AG04450 (cell line): ENCODE measurements around the gene XRCC3. TPM values are rescaled to one million over a fixed set of nuclear protein-coding genes. Genes with fewer than 3 reads are reported as not detected.

Source experiments
- CTCF ChIA-PET: fragments of 300-600, 350-600 bp; formaldehyde crosslinking; extraction: SDS; loops from one replicate; lab custom pipeline; 2022; ENCODE audit warnings: antibody characterized with exemption, inconsistent platforms; lab: Charles Lee
- POLR2A ChIA-PET: fragments of 350-600 bp; formaldehyde crosslinking; extraction: SDS; loops from one replicate; lab custom pipeline; 2021; ENCODE audit warnings: antibody characterized with exemption, inconsistent platforms; lab: Yijun Ruan, JAX
- DNase-seq: peaks from one replicate; pipeline ENCODE4 v3.0.0-alpha.2; 2011; ENCODE audit warnings: low read depth, low spot score
- H3K27ac ChIP-seq: one replicate; pipeline ENCODE4 v1.5.1; 2012; ENCODE audit warnings: low read depth, low read length, control low read depth
- H3K27me3 ChIP-seq: one replicate; pipeline ENCODE4 v1.6.0; 2012; ENCODE audit warnings: low read length; ENCODE audit not compliant: control insufficient read depth, insufficient read depth
- H3K4me3 ChIP-seq: 2 replicates; pipeline ENCODE4 v1.5.1; 2011; ENCODE audit warnings: mild to moderate bottlenecking, low read depth, low read length, control low read depth
- H3K9me3 ChIP-seq: 2 replicates; pipeline ENCODE4 v1.5.1; 2012; ENCODE audit warnings: low read length; ENCODE audit not compliant: control insufficient read depth, insufficient read depth
- polyA plus RNA-seq: library from polyadenylated mRNA; depleted of rRNA; stranded (reverse); fragments of >200 nt; gene quantifications from 2 replicates; pipeline ENCODE4 v1.2.3, GENCODE V29; 2011
- TF ChIP-seq, protein P1 (sequence below): IDR thresholded peaks from 2 replicates; pipeline ENCODE4 v1.5.1; 2011; ENCODE audit warnings: low read depth, low read length, control low read depth, inconsistent platforms

The XRCC3 gene
- polyA plus RNA-seq, 1 experiment, result 4.8 TPM

DNA sequence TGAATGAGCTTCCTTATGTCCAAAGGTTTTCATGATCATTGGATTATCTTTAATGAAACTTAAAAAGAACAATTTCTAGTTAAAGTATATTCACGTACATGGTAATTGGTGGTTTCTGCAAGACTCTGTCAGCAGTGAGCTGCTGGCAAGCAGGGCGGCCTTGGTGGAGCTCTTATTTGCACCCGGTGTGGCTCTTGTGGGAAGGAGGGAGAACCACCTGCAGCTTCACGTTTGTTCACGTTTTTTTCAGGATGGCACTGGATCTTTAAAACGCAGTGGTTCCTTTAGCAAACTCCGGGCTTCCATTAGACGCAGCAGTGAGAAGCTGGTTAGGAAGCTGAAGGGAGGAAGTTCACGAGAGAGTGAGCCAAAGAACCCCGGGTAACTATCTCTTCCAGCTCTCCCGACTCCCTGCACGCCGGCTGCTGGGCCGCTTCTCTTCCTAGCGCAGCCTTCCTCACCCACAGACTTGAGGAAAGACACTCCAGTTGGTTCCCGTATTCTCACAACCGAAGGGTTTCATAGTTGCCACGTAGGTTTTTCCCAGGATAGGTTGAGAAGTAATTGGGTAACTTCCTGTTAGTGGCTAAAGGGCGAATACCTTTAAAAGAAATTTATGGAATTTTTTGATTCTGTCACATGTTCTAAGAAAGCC is 28.3 kb downstream of the XRCC3 start:
- POLR2A ChIA-PET, result no interaction called here
- no peak overlapping the region for H3K4me3 ChIP-seq
- H3K27me3 ChIP-seq, result no peaks in the 10 kb centered on the region
- H3K9me3 ChIP-seq, result no peaks in the 10 kb centered on the region; the same call in 1 of the 2 replicates
- DNase-seq, result no peak
- peak overlapping the region; percentile 86 for H3K27ac ChIP-seq
- TF ChIP-seq, protein P1, sequence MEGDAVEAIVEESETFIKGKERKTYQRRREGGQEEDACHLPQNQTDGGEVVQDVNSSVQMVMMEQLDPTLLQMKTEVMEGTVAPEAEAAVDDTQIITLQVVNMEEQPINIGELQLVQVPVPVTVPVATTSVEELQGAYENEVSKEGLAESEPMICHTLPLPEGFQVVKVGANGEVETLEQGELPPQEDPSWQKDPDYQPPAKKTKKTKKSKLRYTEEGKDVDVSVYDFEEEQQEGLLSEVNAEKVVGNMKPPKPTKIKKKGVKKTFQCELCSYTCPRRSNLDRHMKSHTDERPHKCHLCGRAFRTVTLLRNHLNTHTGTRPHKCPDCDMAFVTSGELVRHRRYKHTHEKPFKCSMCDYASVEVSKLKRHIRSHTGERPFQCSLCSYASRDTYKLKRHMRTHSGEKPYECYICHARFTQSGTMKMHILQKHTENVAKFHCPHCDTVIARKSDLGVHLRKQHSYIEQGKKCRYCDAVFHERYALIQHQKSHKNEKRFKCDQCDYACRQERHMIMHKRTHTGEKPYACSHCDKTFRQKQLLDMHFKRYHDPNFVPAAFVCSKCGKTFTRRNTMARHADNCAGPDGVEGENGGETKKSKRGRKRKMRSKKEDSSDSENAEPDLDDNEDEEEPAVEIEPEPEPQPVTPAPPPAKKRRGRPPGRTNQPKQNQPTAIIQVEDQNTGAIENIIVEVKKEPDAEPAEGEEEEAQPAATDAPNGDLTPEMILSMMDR, result no peak
- CTCF ChIA-PET, result interaction anchor here (0.9 to 1.1 kb wide), 2 partner anchors 10 to 22 kb away, joined by 3 to 4 read pairs; no protein-coding TSS in a partner anchor

DNA sequence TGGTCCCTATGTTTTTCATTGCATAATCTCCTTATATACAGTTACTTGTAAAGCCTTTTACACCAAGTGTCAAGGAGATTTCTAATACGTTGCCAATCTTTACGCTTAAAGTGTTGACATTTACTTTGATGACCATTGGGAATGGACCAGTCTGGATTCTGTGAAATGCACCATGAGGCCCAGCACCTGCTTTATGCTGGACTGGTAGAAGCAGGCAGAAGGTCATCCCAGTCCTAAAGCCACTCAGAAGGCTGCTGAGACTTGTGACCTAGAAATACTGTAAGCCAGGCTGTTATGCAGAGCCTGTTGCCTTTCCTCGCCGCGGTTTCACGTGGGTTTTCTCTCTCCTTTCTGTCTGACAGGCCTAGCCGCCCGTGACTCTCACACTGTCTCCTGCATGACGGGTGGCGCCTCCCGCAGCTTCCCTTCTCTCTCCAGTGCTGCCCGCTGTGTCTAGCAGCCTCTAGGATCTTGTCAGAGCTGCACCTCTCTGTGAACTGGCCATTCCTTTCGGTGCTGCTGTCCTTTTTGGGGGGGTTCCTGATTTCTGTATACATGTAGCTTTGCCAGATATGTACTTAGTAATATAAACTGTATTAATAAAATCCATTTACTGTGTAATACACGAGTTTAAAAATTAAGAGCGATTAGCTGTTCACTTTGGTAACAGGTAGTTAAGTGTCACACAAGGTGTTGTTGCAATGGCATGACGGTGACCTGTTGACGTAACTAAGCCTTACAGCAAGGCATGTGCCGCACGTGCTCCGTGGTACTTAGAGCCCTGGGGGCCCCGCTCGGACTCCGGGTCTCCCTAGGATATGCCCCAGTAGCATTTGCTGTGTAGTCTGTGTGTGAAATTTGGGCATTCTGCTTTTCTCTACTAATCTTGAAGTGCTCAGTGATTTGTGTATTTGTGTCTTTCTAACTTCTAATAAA is 29.7 kb downstream of the XRCC3 start:
- POLR2A ChIA-PET, result no interaction called here
- no peak overlapping the region for H3K27ac ChIP-seq
- no peaks in the 10 kb centered on the region for H3K27me3 ChIP-seq
- H3K9me3 ChIP-seq, result no peaks in the 10 kb centered on the region; the same call in 1 of the 2 replicates
- no peak for DNase-seq
- CTCF ChIA-PET, result no interaction called here
- H3K4me3 ChIP-seq, result no peak overlapping the region
- TF ChIP-seq, protein P1, result no peak

DNA sequence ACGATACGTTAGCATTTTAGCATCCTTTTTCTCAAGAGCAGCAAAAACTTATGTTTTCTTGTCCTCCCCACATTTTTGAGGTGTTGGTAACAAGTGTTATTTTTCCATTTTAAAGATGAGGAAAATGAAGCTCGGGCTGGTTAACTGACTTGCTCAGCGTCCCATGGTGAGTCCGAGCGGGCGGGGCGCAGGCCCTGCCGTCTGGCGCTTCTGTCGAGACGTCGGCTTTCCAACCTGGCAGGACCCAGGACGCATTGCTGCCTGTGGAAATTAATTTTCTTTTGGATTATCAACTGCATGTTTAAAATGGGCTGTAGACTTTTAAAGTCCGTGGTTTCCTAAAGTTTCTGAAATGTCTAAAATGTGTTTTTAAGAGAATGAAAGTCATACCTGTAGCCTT is 30.4 kb downstream of the XRCC3 start:
- DNase-seq, result no peak
- TF ChIP-seq, protein P1, result no peak
- ChIA-PET CTCF (no interaction called here), POLR2A (no interaction called here)
- Histone ChIP-seq H3K27me3 (no peaks in the 10 kb centered on the region), H3K9me3 (no peaks in the 10 kb centered on the region; the same call in 1 of the 2 replicates), H3K27ac (no peak overlapping the region), H3K4me3 (no peak overlapping the region)

DNA sequence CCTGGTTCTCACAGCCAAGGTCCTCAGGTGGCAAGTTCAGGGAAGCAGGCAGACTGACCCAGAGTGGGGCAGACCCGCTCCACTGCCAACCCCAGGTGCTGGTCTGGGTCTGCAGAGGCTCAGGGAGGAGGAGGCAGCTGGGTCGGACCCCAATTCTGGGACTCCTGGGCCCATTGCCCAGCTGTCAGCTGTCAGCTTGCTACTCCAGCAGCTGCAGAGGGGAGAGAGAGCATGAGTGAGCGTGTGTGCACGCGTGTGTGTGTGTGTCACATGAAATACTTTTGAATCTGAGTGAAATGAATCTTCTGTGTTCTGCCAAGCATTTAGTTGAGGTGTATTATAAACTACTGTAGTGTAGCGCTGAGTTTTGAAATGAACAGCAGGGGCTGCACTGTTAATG is 30.8 kb downstream of the XRCC3 start:
- Histone ChIP-seq H3K27me3 (no peaks in the 10 kb centered on the region), H3K27ac (no peak overlapping the region), H3K9me3 (no peaks in the 10 kb centered on the region; the same call in 1 of the 2 replicates), H3K4me3 (no peak overlapping the region)
- DNase-seq, result no peak
- TF ChIP-seq, protein P1, result no peak
- ChIA-PET POLR2A (no interaction called here), CTCF (no interaction called here)
